ENCODE results near the gene PRR14. TPM values are rescaled to one million over a fixed set of nuclear protein-coding genes. Genes with fewer than 3 reads are reported as not detected.
"Not testable (repeated sequence)": the region's sequence is repeated elsewhere in the genome, so short reads cannot be mapped to it uniquely, and the experiment has no call there.

The PRR14 gene
- total and polyA plus RNA-seq, 4 donors, result 6.3 to 65.1 (median 40.0) TPM

DNA sequence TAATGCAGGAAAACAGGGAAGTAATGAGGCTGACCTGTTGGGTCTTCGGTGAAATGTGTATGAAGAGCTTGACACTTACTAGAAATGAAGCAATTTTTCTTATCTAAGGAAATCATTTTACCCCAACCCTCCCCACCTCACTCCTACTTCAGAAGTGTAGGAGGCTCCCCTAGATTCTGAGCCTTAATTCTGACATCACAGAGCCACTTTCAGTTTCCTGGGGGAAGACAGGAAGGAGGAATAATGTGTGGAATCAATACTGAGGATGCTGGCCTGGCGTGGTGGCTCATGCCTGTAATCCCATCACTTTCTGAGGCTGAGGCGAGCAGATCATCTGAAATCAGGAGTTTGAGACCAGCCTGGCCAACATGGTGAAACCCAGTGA, 27.8 kb downstream of the PRR14 start:
- WGBS (ENCODE audit: insufficient coverage), result 93% methylated on average over 2 of the region's 3 CpGs
- H3K36me3 ChIP-seq (ENCODE audit: control insufficient read depth, insufficient read depth, low read length), result no peaks in the 10 kb centered on the region
- no peak for DNase-seq (ENCODE audit: low read depth in 4 of 6, low spot score in 6 of 6)

GRCh38 chr16:30680326-30680725, 29.6 kb downstream of the PRR14 start:
- H3K9me3 ChIP-seq (ENCODE audit: control insufficient read depth, insufficient read depth, low read length), result no peaks in the 10 kb centered on the region
- H3K36me3 ChIP-seq (ENCODE audit: control insufficient read depth, insufficient read depth, low read length), result no peaks in the 10 kb centered on the region
- H3K27ac ChIP-seq (ENCODE audit: low read depth, low read length), result no peak overlapping the region
- no peaks in the 10 kb centered on the region for H3K27me3 ChIP-seq (ENCODE audit: control insufficient read depth, insufficient read depth, low read length)
- no peaks in the 10 kb centered on the region for H3K4me1 ChIP-seq (ENCODE audit: control insufficient read depth, insufficient read depth, low read length)
- WGBS (ENCODE audit: insufficient coverage), result 80% methylated on average over 3 of the region's 3 CpGs
- H3K4me3 ChIP-seq (ENCODE audit: low read depth, low read length), result no peak overlapping the region
- DNase-seq (ENCODE audit: low read depth in 4 of 6, low spot score in 6 of 6), result no peak

More for the DNA sequence above, 27.8 kb downstream of the PRR14 start:
- H3K4me1 ChIP-seq (ENCODE audit: control insufficient read depth, insufficient read depth, low read length), result no peaks in the 10 kb centered on the region
- no peak overlapping the region for H3K4me3 ChIP-seq (ENCODE audit: low read depth, low read length)
- H3K9me3 ChIP-seq (ENCODE audit: control insufficient read depth, insufficient read depth, low read length), result no peaks in the 10 kb centered on the region
- no peak overlapping the region for H3K27ac ChIP-seq (ENCODE audit: low read depth, low read length)
- H3K27me3 ChIP-seq (ENCODE audit: control insufficient read depth, insufficient read depth, low read length), result no peaks in the 10 kb centered on the region

DNA sequence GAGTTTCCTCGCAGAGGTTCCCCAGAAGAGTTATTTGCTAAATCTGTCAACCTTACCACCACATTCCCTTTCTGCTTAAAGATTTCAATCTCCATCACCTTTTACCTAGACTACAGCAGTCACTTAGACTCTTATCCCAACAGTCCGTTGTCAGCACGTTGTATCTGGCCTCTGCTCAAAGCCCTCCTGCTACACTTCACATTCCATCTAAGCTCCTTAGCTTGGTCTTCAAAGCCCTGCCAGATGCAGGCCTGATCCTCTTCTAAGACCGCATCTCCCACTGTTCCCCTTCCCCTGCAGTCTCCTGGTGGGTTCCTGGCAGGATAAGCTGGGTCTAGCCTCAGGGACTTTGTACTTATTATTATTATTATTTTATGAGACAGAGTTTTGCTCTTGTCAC, 37.9 kb downstream of the PRR14 start:
- Histone ChIP-seq H3K9me3 (ENCODE audit: control insufficient read depth, insufficient read depth, low read length) (no peaks in the 10 kb centered on the region), H3K4me3 (ENCODE audit: low read depth, low read length) (no peak overlapping the region), H3K36me3 (ENCODE audit: control insufficient read depth, insufficient read depth, low read length) (no peaks in the 10 kb centered on the region), H3K27ac (ENCODE audit: low read depth, low read length) (no peak overlapping the region), H3K4me1 (ENCODE audit: control insufficient read depth, insufficient read depth, low read length) (no peaks in the 10 kb centered on the region), H3K27me3 (ENCODE audit: control insufficient read depth, insufficient read depth, low read length) (no peaks in the 10 kb centered on the region)
- no peak for DNase-seq (ENCODE audit: low read depth in 4 of 6, low spot score in 6 of 6)
- 78% methylated on average over 3 of the region's 4 CpGs for WGBS (ENCODE audit: insufficient coverage)

DNA sequence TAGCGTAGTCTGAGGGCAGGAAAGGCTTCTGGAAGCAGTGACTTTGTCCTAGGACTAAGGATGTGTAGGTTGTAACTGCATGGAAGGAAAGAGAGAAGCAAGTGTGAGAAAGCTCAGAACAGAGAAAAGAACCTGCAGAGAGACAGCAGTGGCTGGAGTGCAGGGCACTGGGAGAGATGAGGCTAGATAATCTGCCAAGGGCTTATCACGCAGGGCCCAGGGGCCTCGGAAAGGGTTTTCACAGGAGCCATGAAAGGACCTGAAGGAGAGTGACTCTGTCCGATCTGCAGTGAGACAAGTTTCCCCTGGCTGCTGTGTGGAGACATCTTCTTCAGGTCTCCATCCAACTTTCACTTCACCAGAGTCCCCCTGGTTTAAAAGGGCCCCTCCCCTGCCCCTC, 41.1 kb downstream of the PRR14 start:
- WGBS (ENCODE audit: insufficient coverage), result 48% methylated on average over 4 of the region's 4 CpGs
- Histone ChIP-seq H3K27me3 (ENCODE audit: control insufficient read depth, insufficient read depth, low read length) (no peaks in the 10 kb centered on the region), H3K4me3 (ENCODE audit: low read depth, low read length) (no peak overlapping the region), H3K9me3 (ENCODE audit: control insufficient read depth, insufficient read depth, low read length) (no peaks in the 10 kb centered on the region), H3K27ac (ENCODE audit: low read depth, low read length) (no peak overlapping the region), H3K4me1 (ENCODE audit: control insufficient read depth, insufficient read depth, low read length) (no peaks in the 10 kb centered on the region), H3K36me3 (ENCODE audit: control insufficient read depth, insufficient read depth, low read length) (no peaks in the 10 kb centered on the region)
- no peak for DNase-seq (ENCODE audit: low read depth in 4 of 6, low spot score in 6 of 6)

GRCh38 chr16:30692396-30693064, 41.8 kb downstream of the PRR14 start:
- WGBS (ENCODE audit: insufficient coverage), result 37% methylated on average over 8 of the region's 10 CpGs

DNA sequence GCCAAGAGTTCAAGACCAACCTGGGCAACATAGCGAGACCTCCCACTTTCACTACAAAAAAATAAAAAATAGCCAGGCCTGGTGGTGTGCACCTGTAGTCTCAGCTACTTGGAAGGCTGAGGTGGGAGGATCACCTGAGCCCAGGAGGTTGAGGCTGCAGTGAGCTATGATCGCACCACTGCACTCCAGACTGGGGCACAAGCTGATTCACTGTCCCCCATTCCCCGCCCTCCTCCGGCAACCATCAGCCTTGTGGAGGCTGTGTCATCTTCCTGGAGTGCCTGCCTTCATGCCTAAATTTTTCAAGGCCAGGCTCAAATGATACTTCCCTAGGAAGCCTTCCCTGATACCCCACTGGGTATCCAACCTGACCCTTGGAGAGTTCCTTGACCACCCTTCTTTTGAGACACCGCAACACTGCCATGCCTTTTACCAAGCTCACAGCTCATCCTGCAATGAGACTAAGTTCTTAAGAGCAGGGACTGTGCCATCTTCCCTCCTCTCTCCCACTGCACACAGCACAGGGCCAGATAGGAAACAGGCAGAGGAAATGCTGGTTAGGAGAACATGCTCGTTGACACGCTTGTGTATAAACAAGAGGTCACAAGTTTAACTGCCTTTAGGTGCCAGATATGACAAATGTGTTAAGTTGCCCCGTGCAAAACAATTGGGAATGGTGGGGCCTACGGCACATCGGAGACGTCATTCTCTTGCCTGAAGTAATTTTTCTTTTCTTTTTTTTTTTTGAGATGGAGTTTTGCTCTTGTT, 44.4 kb downstream of the PRR14 start:
- no peaks in the 10 kb centered on the region for H3K36me3 ChIP-seq (ENCODE audit: control insufficient read depth, insufficient read depth, low read length)
- peaks cover 6% of the 10 kb centered on the region for H3K4me1 ChIP-seq (ENCODE audit: control insufficient read depth, insufficient read depth, low read length)
- H3K27ac ChIP-seq (ENCODE audit: low read depth, low read length), result no peak overlapping the region
- DNase-seq (ENCODE audit: low read depth in 4 of 6, low spot score in 6 of 6), result no peak
- WGBS (ENCODE audit: insufficient coverage), result 78% methylated on average over 7 of the region's 11 CpGs
- H3K4me3 ChIP-seq (ENCODE audit: low read depth, low read length), result no peak overlapping the region
- H3K9me3 ChIP-seq (ENCODE audit: control insufficient read depth, insufficient read depth, low read length), result no peaks in the 10 kb centered on the region
- no peaks in the 10 kb centered on the region for H3K27me3 ChIP-seq (ENCODE audit: control insufficient read depth, insufficient read depth, low read length)

More at GRCh38 chr16:30692396-30693064, 41.8 kb downstream of the PRR14 start:
- Histone ChIP-seq H3K9me3 (ENCODE audit: control insufficient read depth, insufficient read depth, low read length) (no peaks in the 10 kb centered on the region), H3K27me3 (ENCODE audit: control insufficient read depth, insufficient read depth, low read length) (no peaks in the 10 kb centered on the region), H3K36me3 (ENCODE audit: control insufficient read depth, insufficient read depth, low read length) (no peaks in the 10 kb centered on the region), H3K27ac (ENCODE audit: low read depth, low read length) (no peak overlapping the region), H3K4me3 (ENCODE audit: low read depth, low read length) (no peak overlapping the region), H3K4me1 (ENCODE audit: control insufficient read depth, insufficient read depth, low read length) (no peaks in the 10 kb centered on the region)
- DNase-seq (ENCODE audit: low read depth in 4 of 6, low spot score in 6 of 6), result no peak

GRCh38 chr16:30696646-30697045, 45.9 kb downstream of the PRR14 start:
- Histone ChIP-seq H3K36me3 (ENCODE audit: control insufficient read depth, insufficient read depth, low read length) (peaks cover 14% of the 10 kb centered on the region), H3K4me1 (ENCODE audit: control insufficient read depth, insufficient read depth, low read length) (peaks cover 11% of the 10 kb centered on the region)
- not testable (repeated sequence) for H3K27me3 ChIP-seq (ENCODE audit: control insufficient read depth, insufficient read depth, low read length); H3K27ac ChIP-seq (ENCODE audit: low read depth, low read length); H3K4me3 ChIP-seq (ENCODE audit: low read depth, low read length); H3K9me3 ChIP-seq (ENCODE audit: control insufficient read depth, insufficient read depth, low read length); DNase-seq (ENCODE audit: low read depth in 4 of 6, low spot score in 6 of 6)
- no CpG with 5 or more reads among the region's 3 CpGs for WGBS (ENCODE audit: insufficient coverage)

- H3K27me3 ChIP-seq (ENCODE audit: control insufficient read depth, insufficient read depth, low read length), result no peaks in the 10 kb centered on the region
- 10% methylated on average over 24 of the region's 26 CpGs for WGBS (ENCODE audit: insufficient coverage)
- H3K27ac ChIP-seq (ENCODE audit: low read depth, low read length), result peak overlapping the region; percentile 100
- H3K36me3 ChIP-seq (ENCODE audit: control insufficient read depth, insufficient read depth, low read length), result peaks cover 22% of the 10 kb centered on the region
- peak in 1 of 6 donors; percentile 44 for DNase-seq (ENCODE audit: low read depth in 4 of 6, low spot score in 6 of 6)
- peak overlapping the region; percentile 99 for H3K4me3 ChIP-seq (ENCODE audit: low read depth, low read length)
- H3K4me1 ChIP-seq (ENCODE audit: control insufficient read depth, insufficient read depth, low read length), result peaks cover 11% of the 10 kb centered on the region
- H3K9me3 ChIP-seq (ENCODE audit: control insufficient read depth, insufficient read depth, low read length), result no peaks in the 10 kb centered on the region
These were observed 46.7 kb downstream of the PRR14 start for GRCh38 chr16:30697264-30698138.

GRCh38 chr16:30698139-30698815, 47.5 kb downstream of the PRR14 start:
- 0% methylated on average over 62 of the region's 76 CpGs for WGBS (ENCODE audit: insufficient coverage)
- Histone ChIP-seq H3K4me3 (ENCODE audit: low read depth, low read length) (peak overlapping the region; percentile 99), H3K36me3 (ENCODE audit: control insufficient read depth, insufficient read depth, low read length) (peaks cover 29% of the 10 kb centered on the region), H3K27me3 (ENCODE audit: control insufficient read depth, insufficient read depth, low read length) (no peaks in the 10 kb centered on the region), H3K9me3 (ENCODE audit: control insufficient read depth, insufficient read depth, low read length) (no peaks in the 10 kb centered on the region), H3K4me1 (ENCODE audit: control insufficient read depth, insufficient read depth, low read length) (peaks cover 11% of the 10 kb centered on the region), H3K27ac (ENCODE audit: low read depth, low read length) (peak overlapping the region; percentile 100)
- peak; percentile 91 to 99 (median 95) for DNase-seq (ENCODE audit: low read depth in 4 of 6, low spot score in 6 of 6)

All from spinal cord (tissue), 10 donors.